K562 (cell line): ENCODE data around the gene ICAM2. TPM values are rescaled to one million over a fixed set of nuclear protein-coding genes. Genes with fewer than 3 reads are reported as not detected.

Source experiments
- ATF1 ChIP-seq, 2 experiments: fragments of 450-650 bp in 1 of 2; IDR thresholded peaks; 2 replicates each; pipeline ENCODE4 v1.6.1; 2016; ENCODE audit warnings: missing compliant biosample characterization in 1 of 2, missing genetic modification characterization in 1 of 2
- BCL6 ChIP-seq: fragments of 250-450 bp; sonication (Bioruptor Pico); IDR thresholded peaks from 2 replicates; pipeline ENCODE4 v1.4.0; 2020
- CEBPG ChIP-seq, 3 experiments: fragments of 200-800 bp in 1 of 3; sonication (Bioruptor generic) in 1 of 3; sonication (generic) in 1 of 3; formaldehyde crosslinking in 1 of 3; IDR thresholded peaks in 2 of 3; conservative IDR thresholded peaks in 1 of 3; 2 replicates each; pipeline versions ENCODE4 v1.6.1 to v1.8.0; 2016 to 2022; ENCODE audit warnings: missing compliant biosample characterization in 2 of 3, missing genetic modification characterization in 2 of 3, mild to moderate bottlenecking in 1 of 3, missing genetic modification reagents in 1 of 3
- EHMT2 ChIP-seq: fragments of 450-650 bp; IDR thresholded peaks from 2 replicates; pipeline ENCODE4 v1.6.1; 2018; ENCODE audit warnings: antibody characterized with exemption
- ELF1 ChIP-seq: fragments of 200-800 bp; sonication (Bioruptor generic); IDR thresholded peaks from 2 replicates; pipeline ENCODE4 v1.6.1; 2016; ENCODE audit warnings: missing genetic modification characterization, missing compliant biosample characterization
- FOSL1 ChIP-seq: fragments of 200-800 bp; sonication (Bioruptor generic); conservative IDR thresholded peaks from 2 replicates; pipeline ENCODE4 v1.6.1; 2016; ENCODE audit warnings: missing genetic modification characterization, missing compliant biosample characterization
- KDM5B ChIP-seq: fragments of 200-600 bp; sonication (generic); IDR thresholded peaks from 2 replicates; pipeline ENCODE4 v1.6.1; 2012; ENCODE audit warnings: low read depth, mild to moderate bottlenecking, moderate library complexity, low read length, control low read depth, inconsistent platforms; ENCODE audit not compliant: insufficient replicate concordance
- SETDB1 ChIP-seq: IDR thresholded peaks from one replicate; pipeline ENCODE4 v1.6.1; 2012; ENCODE audit warnings: low read length, control low read depth, inconsistent platforms
- SIN3A ChIP-seq, 2 experiments: fragments of 150-350 bp in 1 of 2; IDR thresholded peaks; 2 replicates each; pipeline ENCODE4 v1.6.1; 2011 to 2016; ENCODE audit warnings: borderline replicate concordance in 2 of 2, low read depth in 2 of 2, low read length in 2 of 2, mild to moderate bottlenecking in 2 of 2, moderate library complexity in 2 of 2; ENCODE audit not compliant: control insufficient read depth in 1 of 2
- TAF7 ChIP-seq: fragments of 450-650 bp; IDR thresholded peaks from 2 replicates; pipeline ENCODE4 v1.6.1; 2016; ENCODE audit warnings: missing genetic modification characterization, missing compliant biosample characterization
- XRCC3 ChIP-seq: fragments of 450-650 bp; IDR thresholded peaks from 2 replicates; pipeline ENCODE4 v1.6.1; 2017; ENCODE audit warnings: mild to moderate bottlenecking, moderate library complexity
- ZNF217 ChIP-seq: sonication (generic); formaldehyde crosslinking; IDR thresholded peaks from 2 replicates; pipeline ENCODE4 v1.8.0; 2022; ENCODE audit warnings: mild to moderate bottlenecking, missing genetic modification reagents
- ZNF436 ChIP-seq: fragments of 250-450, 450-650 bp; sonication (Bioruptor Pico); formaldehyde crosslinking; IDR thresholded peaks from 2 replicates; pipeline ENCODE4 v1.7.0; 2020; ENCODE audit warnings: mild to moderate bottlenecking
- polyA plus RNA-seq, 8 experiments: library from polyadenylated mRNA; depleted of rRNA in 4 of 8; stranded (reverse) in 5 of 8; unstranded in 3 of 8; fragments of >200 nt; fragmentation: Nextera tagmentation in 2 of 8; fragmentation: Illumina TruSeq in 1 of 8; extraction: Ambion mirVana in 2 of 8; extraction: Trizol in 1 of 8; gene quantifications; 2 replicates each; pipeline versions ENCODE4 v1.2.1 to v1.2.3, GENCODE V29; 2011 to 2014; ENCODE audit warnings: inconsistent platforms in 1 of 8, missing spikeins in 1 of 8
- total RNA-seq, 7 experiments: library from RNA; depleted of rRNA in 6 of 7; stranded (reverse); fragments of >200 nt in 6 of 7; fragmentation: Illumina TruSeq in 2 of 7; extraction: Trizol in 2 of 7; gene quantifications; 2 replicates each; pipeline versions ENCODE4 v1.2.1 to v1.2.3, GENCODE V29; 2011 to 2021; ENCODE audit warnings: low replicate concordance in 1 of 7
- TF ChIP-seq, protein P1 (sequence below): fragments of 450-650 bp; IDR thresholded peaks from 2 replicates; pipeline ENCODE4 v1.7.1; 2018; ENCODE audit warnings: mild to moderate bottlenecking, low read depth; ENCODE audit not compliant: partially characterized antibody
- TF ChIP-seq, protein P2 (sequence below): fragments of 450-650 bp; IDR thresholded peaks from 2 replicates; pipeline ENCODE4 v1.6.1; 2016; ENCODE audit warnings: mild to moderate bottlenecking, moderate library complexity

The ICAM2 gene
- total and polyA plus RNA-seq, 9 of the 15 experiments (the other 6 are each of a cell fraction or from before 2014, with no cell fraction given), result 37.9 to 89.4 (median 60.6) TPM

DNA sequence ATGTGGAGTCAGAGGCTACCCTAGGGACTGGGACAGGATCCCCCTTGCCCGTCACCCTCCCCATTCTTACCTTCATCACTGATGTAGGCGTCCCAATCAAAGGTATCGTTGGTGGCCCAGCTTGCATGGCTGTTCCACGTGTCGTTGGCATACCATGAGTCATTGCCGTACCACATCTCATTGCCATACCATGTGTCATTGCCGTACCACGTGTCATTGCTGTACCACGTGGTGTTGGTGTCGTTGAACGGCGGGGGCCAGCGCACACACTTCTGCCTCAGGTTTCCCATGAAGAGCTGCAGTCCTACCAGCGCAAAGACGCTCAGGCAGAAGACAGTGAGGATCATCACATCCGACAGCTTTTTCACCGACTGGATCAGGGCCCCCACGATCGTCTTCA, 52.5 kb downstream of the ICAM2 start (continued):
- TF ChIP-seq KDM5B (no peak), EHMT2 (no peak), CEBPG (CRISPR knock-in tag; IDR thresholded peaks at IDR 0.05) (no peak), CEBPG (tag; conservative IDR thresholded peaks at IDR 0.05 in 1 of 2, IDR thresholded peaks at IDR 0.05 in 1 of 2) (no peak), BCL6 (CRISPR knock-in tag) (no peak), SIN3A (IDR thresholded peaks at IDR 0.05; ENCODE audit: borderline replicate concordance in 2 of 2, control insufficient read depth in 1 of 2, low read depth in 2 of 2, low read length in 2 of 2) (no peak), FOSL1 (tag) (peak; percentile 81), ZNF436 (CRISPR knock-in tag) (no peak), TAF7 (tag) (no peak), ATF1 (CRISPR knock-in tag; IDR thresholded peaks at IDR 0.05) (no peak), ATF1 (tag; IDR thresholded peaks at IDR 0.05) (no peak), ZNF217 (no peak), ELF1 (tag) (no peak), SETDB1 (no peak), XRCC3 (no peak)
- TF ChIP-seq, protein P1, sequence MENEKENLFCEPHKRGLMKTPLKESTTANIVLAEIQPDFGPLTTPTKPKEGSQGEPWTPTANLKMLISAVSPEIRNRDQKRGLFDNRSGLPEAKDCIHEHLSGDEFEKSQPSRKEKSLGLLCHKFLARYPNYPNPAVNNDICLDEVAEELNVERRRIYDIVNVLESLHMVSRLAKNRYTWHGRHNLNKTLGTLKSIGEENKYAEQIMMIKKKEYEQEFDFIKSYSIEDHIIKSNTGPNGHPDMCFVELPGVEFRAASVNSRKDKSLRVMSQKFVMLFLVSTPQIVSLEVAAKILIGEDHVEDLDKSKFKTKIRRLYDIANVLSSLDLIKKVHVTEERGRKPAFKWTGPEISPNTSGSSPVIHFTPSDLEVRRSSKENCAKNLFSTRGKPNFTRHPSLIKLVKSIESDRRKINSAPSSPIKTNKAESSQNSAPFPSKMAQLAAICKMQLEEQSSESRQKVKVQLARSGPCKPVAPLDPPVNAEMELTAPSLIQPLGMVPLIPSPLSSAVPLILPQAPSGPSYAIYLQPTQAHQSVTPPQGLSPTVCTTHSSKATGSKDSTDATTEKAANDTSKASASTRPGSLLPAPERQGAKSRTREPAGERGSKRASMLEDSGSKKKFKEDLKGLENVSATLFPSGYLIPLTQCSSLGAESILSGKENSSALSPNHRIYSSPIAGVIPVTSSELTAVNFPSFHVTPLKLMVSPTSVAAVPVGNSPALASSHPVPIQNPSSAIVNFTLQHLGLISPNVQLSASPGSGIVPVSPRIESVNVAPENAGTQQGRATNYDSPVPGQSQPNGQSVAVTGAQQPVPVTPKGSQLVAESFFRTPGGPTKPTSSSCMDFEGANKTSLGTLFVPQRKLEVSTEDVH, result no peak
- TF ChIP-seq, protein P2, sequence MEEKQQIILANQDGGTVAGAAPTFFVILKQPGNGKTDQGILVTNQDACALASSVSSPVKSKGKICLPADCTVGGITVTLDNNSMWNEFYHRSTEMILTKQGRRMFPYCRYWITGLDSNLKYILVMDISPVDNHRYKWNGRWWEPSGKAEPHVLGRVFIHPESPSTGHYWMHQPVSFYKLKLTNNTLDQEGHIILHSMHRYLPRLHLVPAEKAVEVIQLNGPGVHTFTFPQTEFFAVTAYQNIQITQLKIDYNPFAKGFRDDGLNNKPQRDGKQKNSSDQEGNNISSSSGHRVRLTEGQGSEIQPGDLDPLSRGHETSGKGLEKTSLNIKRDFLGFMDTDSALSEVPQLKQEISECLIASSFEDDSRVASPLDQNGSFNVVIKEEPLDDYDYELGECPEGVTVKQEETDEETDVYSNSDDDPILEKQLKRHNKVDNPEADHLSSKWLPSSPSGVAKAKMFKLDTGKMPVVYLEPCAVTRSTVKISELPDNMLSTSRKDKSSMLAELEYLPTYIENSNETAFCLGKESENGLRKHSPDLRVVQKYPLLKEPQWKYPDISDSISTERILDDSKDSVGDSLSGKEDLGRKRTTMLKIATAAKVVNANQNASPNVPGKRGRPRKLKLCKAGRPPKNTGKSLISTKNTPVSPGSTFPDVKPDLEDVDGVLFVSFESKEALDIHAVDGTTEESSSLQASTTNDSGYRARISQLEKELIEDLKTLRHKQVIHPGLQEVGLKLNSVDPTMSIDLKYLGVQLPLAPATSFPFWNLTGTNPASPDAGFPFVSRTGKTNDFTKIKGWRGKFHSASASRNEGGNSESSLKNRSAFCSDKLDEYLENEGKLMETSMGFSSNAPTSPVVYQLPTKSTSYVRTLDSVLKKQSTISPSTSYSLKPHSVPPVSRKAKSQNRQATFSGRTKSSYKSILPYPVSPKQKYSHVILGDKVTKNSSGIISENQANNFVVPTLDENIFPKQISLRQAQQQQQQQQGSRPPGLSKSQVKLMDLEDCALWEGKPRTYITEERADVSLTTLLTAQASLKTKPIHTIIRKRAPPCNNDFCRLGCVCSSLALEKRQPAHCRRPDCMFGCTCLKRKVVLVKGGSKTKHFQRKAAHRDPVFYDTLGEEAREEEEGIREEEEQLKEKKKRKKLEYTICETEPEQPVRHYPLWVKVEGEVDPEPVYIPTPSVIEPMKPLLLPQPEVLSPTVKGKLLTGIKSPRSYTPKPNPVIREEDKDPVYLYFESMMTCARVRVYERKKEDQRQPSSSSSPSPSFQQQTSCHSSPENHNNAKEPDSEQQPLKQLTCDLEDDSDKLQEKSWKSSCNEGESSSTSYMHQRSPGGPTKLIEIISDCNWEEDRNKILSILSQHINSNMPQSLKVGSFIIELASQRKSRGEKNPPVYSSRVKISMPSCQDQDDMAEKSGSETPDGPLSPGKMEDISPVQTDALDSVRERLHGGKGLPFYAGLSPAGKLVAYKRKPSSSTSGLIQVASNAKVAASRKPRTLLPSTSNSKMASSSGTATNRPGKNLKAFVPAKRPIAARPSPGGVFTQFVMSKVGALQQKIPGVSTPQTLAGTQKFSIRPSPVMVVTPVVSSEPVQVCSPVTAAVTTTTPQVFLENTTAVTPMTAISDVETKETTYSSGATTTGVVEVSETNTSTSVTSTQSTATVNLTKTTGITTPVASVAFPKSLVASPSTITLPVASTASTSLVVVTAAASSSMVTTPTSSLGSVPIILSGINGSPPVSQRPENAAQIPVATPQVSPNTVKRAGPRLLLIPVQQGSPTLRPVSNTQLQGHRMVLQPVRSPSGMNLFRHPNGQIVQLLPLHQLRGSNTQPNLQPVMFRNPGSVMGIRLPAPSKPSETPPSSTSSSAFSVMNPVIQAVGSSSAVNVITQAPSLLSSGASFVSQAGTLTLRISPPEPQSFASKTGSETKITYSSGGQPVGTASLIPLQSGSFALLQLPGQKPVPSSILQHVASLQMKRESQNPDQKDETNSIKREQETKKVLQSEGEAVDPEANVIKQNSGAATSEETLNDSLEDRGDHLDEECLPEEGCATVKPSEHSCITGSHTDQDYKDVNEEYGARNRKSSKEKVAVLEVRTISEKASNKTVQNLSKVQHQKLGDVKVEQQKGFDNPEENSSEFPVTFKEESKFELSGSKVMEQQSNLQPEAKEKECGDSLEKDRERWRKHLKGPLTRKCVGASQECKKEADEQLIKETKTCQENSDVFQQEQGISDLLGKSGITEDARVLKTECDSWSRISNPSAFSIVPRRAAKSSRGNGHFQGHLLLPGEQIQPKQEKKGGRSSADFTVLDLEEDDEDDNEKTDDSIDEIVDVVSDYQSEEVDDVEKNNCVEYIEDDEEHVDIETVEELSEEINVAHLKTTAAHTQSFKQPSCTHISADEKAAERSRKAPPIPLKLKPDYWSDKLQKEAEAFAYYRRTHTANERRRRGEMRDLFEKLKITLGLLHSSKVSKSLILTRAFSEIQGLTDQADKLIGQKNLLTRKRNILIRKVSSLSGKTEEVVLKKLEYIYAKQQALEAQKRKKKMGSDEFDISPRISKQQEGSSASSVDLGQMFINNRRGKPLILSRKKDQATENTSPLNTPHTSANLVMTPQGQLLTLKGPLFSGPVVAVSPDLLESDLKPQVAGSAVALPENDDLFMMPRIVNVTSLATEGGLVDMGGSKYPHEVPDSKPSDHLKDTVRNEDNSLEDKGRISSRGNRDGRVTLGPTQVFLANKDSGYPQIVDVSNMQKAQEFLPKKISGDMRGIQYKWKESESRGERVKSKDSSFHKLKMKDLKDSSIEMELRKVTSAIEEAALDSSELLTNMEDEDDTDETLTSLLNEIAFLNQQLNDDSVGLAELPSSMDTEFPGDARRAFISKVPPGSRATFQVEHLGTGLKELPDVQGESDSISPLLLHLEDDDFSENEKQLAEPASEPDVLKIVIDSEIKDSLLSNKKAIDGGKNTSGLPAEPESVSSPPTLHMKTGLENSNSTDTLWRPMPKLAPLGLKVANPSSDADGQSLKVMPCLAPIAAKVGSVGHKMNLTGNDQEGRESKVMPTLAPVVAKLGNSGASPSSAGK, result peak; percentile 88
